Activated T-helper 2 cell treated with anti-CD3 and anti-CD28 coated beads, Interferon-gamma antibody, Interleukin-2, Interleukin-4, amounts not matched to agents 10 μg/mL and 5 μg/mL and 100 μg/mL, durations not matched to agents 14 hours and 24 hours and 36 hours (primary cell): ENCODE results near the gene CEACAM16. TPM values are rescaled to one million over a fixed set of nuclear protein-coding genes. Genes with fewer than 3 reads are reported as not detected.

ENCODE experiments used
- DNase-seq: peaks from one replicate; pipeline ENCODE4 v3.0.0; 2021; ENCODE audit warnings: low spot score
- H3K27ac Mint-ChIP-seq: one replicate; pipeline ENCODE4 v1.8.0; 2021; ENCODE audit warnings: mixed read lengths
- H3K27me3 Mint-ChIP-seq: one replicate; pipeline ENCODE4 v1.8.0; 2021; ENCODE audit warnings: low read depth, mixed read lengths
- H3K36me3 Mint-ChIP-seq: one replicate; pipeline ENCODE4 v1.8.0; 2021; ENCODE audit warnings: low read depth, mixed read lengths
- H3K4me1 Mint-ChIP-seq: one replicate; pipeline ENCODE4 v1.8.0; 2021; ENCODE audit warnings: low read depth, mixed read lengths
- H3K4me3 Mint-ChIP-seq: one replicate; pipeline ENCODE4 v1.8.0; 2021; ENCODE audit warnings: low read depth, mild to moderate bottlenecking, moderate library complexity, mixed read lengths
- H3K9me3 Mint-ChIP-seq: one replicate; pipeline ENCODE4 v1.8.0; 2021; ENCODE audit warnings: mixed read lengths
- intact Hi-C: fragments of 100-400 bp; cut with micrococcal nuclease; formaldehyde crosslinking; loops from one replicate; pipeline ENCODE4 v1.15.1; 2023
- total RNA-seq: library from RNA; stranded (reverse); gene quantifications from 2 replicates; pipeline ENCODE4 v1.2.3, GENCODE V29; 2022

CEACAM16 gene
- total RNA-seq, 1 donor from 2014 or later = not detected

DNA sequence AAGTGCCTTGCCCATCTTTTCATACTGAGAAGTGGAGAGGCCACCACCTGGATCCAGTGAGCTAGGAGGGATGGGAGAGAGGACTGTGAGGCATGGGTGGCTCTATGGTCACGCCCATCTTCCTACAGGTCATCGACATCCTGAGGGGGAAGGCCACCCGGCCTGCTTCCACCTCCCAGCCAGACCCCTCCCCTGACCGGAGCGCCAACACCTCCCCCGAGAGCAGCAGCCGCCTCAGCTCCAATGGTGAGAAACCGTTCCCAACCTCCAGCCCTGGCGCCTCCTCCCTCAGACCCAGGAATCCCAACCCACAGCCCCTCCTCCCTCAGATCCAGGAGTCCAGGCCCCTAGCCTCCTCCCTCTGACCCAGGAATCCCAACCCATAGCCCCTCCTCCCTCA lies 59.6 kb downstream of the CEACAM16 start:
- DNase-seq = no peak
- no peaks in the 10 kb centered on the region for H3K9me3 Mint-ChIP-seq
- intact Hi-C loops = no loop called here
- H3K27me3 Mint-ChIP-seq = no peaks in the 10 kb centered on the region
- H3K4me1 Mint-ChIP-seq = peaks cover 22% of the 10 kb centered on the region
- H3K27ac Mint-ChIP-seq = no peak overlapping the region
- peaks cover 66% of the 10 kb centered on the region for H3K36me3 Mint-ChIP-seq
- no peak overlapping the region for H3K4me3 Mint-ChIP-seq

- H3K27ac Mint-ChIP-seq = no peak overlapping the region
Observed at GRCh38 chr19:44759083-44759804, 60.3 kb downstream of the CEACAM16 start.

More at GRCh38 chr19:44759083-44759804, 60.3 kb downstream of the CEACAM16 start:
- no peak for DNase-seq
- Mint-ChIP-seq H3K4me1 (peaks cover 26% of the 10 kb centered on the region), H3K9me3 (no peaks in the 10 kb centered on the region), H3K36me3 (peaks cover 61% of the 10 kb centered on the region), H3K27me3 (no peaks in the 10 kb centered on the region), H3K4me3 (no peak overlapping the region)
- intact Hi-C loops = no loop called here

Other genes starting within 250 kb of the CEACAM16 start
- 7.3 and 8.3 TPM in 2 replicates for gene ZNF180, start 198.6 kb upstream of the CEACAM16 start, total RNA-seq
- gene CEACAM20, start 169.5 kb upstream of the CEACAM16 start, total RNA-seq = not detected in 2 replicates
- gene IGSF23, start 85.6 kb upstream of the CEACAM16 start, total RNA-seq = not detected in 2 replicates
- gene PVR, start 55.2 kb upstream of the CEACAM16 start, total RNA-seq = 24.5 and 25.2 TPM in 2 replicates
- gene CEACAM19, start 27.7 kb upstream of the CEACAM16 start, total RNA-seq = 1.3 and 1.5 TPM in 2 replicates
- gene BCL3, start 49.6 kb downstream of the CEACAM16 start, total RNA-seq = 83.5 and 85.2 TPM in 2 replicates
- gene CBLC, start 78.7 kb downstream of the CEACAM16 start, total RNA-seq = not detected in 2 replicates
- gene BCAM, start 110.0 kb downstream of the CEACAM16 start, total RNA-seq = not detected in 2 replicates
- gene NECTIN2, start 147.1 kb downstream of the CEACAM16 start, total RNA-seq = 0.27 and 0.37 TPM in 2 replicates
- 152 and 156 TPM in 2 replicates for gene TOMM40, start 192.1 kb downstream of the CEACAM16 start, total RNA-seq
- 0.94 TPM in 2 replicates for gene APOE, start 206.6 kb downstream of the CEACAM16 start, total RNA-seq
- 3.1 and 6.4 TPM in 2 replicates for gene APOC1, start 215.5 kb downstream of the CEACAM16 start, total RNA-seq
- not detected in 2 replicates for gene APOC4, start 243.1 kb downstream of the CEACAM16 start, total RNA-seq
- gene APOC2, start 246.9 kb downstream of the CEACAM16 start, total RNA-seq = not detected in 2 replicates